HK-2 (cell line): ENCODE results near the gene SIRT2.
"Not testable (repeated sequence)": the region's sequence is repeated elsewhere in the genome, so short reads cannot be mapped to it uniquely, and the experiment has no call there.

Experiments
- DNase-seq: peaks from one replicate; pipeline ENCODE4 v3.0.0-alpha.2; 2018; ENCODE audit not compliant: unreplicated experiment

The SIRT2 gene

DNA sequence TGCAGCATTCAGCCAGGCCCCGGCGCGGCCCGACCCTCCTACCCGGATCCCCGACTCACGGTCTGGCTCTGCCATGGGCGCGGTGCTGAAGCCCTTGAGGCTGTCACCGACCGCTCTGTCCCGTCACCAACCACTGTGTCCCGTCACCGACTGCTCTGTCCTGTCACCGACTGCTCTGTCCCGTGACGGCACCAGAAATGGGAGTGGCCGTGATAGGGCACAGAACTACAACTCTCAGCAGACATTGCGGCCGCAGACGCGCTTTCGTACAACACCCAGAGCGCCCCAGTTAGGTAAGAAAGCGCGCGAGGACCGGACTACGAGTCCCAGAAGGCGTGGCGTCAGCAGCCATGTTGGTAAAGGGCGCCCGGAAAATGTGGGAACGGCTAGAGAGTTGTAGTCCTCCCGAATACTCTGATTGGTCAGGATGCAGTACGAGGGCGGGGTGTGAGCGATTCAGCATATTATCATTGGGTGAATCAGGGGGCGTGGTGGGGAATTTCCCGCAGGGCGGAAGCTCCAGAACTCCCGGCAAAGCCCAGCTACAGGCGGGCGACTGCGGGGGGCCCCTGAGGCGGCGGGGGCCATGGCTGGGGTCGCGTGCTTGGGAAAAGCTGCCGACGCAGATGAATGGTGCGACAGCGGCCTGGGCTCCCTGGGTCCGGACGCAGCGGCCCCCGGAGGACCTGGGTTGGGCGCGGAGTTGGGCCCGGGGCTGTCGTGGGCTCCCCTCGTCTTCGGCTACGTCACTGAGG lies at the start of gene SIRT2, which contains the start of gene NFKBIB:
Gene SIRT2, minus strand, starts transcription at position 172 of the 755 bp plus-strand sequence. Its CDS starts 97 bp downstream, at position 75.
Gene NFKBIB, plus strand, starts transcription at position 523 of the 755 bp plus-strand sequence. Its CDS starts 64 bp downstream, at position 587.
- DNase-seq, result peak; percentile 98

GRCh38 chr19:38946229-38947010 lies 47.0 kb upstream of the SIRT2 start:
- DNase-seq, result no peak

- DNase-seq, result no peak
These were observed 46.3 kb upstream of the SIRT2 start for GRCh38 chr19:38945562-38946228.

DNA sequence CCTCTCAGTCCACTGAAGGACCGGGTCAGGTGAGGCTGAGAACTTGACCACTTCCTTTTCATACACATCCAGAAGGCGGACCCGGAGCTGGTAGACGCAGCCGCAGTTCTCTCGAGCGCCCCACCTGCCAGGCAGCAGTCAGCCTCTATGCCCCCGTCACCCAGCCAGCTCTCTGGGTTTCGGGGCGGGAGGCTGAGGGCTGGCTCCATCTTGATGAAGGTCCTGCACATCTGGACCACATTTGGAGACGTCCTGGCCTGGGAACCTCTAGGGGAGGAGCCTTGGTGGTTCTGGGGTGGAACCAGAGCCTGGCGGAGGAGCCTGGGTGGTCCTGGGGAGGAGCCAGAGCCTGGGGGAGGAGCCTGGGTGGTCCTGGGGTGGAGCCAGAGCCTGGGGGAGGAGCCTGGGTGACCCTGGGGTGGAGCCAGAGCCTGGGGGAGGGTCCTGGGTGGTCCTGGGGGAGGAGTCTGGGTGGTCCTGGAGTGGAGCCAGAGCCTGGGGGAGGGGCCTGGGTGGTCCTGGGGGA lies 45.6 kb upstream of the SIRT2 start:
- no peak for DNase-seq

DNA sequence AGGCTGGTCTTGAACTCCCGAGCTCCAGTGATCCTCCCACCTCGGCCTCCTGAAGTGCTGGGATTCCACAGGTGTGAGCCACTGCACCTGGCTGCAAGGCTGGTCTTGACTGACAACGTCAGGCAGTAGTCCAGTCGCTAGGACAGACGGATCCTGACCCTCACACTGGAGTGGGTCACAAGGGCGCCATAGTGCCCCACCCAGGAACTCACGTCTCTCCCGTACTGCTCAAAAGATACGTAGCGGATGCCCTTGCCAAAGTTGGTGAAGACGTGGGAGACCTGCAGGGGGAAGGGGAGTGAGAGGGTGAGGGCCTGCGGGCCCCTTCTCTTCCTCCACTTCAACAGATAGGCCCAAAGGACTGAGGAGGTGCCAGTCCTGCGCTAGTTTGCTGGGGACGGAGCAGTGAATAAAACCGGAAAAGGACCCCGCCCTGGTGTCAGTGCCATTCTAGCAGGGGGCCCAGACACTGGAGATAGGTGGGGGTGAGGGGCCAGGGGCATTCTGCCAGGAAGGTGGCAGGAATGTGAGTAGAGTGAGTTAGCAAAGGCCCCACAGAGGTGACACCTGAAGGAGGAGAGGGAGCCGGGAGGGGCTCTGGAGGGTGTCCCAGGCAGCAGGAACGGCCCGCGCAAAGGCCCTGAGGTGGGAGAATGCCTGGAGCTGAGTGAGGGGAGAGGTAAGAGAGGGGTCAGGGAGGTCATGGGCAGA lies 43.2 kb upstream of the SIRT2 start:
- DNase-seq, result no peak

DNA sequence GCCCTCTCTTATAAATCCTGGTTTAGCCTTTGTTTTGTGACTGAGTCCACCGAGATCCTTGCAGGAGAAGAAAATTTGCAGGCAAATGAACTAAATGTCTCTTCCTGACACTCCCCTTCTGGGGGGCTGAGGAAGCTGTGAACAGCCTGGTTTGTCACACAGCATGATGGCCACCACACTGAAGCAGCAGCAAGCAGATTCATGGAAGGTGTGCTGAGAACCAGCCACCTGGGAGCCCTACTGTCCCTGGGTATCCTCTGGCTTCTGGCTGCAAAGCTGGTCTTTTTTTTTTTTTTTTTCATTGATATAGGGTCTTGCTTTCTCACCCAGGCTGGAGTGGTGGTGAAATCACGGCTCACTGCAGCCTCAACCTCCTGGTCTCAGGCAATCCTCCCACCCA lies 42.6 kb upstream of the SIRT2 start:
- no peak for DNase-seq

DNA sequence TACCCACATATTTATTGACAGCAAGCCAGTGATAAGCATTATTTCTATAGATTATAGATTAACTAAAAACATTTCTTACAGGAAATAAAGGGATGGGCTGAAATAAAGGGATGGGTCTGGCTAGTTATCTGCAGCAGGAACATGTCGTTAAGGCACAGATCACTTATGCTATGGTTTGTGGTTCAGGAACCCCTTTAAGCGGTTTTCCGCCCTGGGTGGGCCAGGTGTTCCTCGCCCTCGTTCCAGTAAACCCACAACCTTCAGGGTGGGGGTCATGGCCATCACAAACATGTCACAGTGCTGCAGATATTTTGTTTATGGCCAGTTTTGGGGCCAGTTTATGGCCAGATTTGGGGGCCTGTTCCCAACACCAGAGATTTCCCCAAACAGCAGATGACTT lies 42.0 kb upstream of the SIRT2 start:
- not testable (repeated sequence) for DNase-seq

GRCh38 chr19:38939957-38940356 lies 40.5 kb upstream of the SIRT2 start:
- DNase-seq, result no peak

GRCh38 chr19:38933544-38933943 lies 34.1 kb upstream of the SIRT2 start:
- no peak for DNase-seq

DNA sequence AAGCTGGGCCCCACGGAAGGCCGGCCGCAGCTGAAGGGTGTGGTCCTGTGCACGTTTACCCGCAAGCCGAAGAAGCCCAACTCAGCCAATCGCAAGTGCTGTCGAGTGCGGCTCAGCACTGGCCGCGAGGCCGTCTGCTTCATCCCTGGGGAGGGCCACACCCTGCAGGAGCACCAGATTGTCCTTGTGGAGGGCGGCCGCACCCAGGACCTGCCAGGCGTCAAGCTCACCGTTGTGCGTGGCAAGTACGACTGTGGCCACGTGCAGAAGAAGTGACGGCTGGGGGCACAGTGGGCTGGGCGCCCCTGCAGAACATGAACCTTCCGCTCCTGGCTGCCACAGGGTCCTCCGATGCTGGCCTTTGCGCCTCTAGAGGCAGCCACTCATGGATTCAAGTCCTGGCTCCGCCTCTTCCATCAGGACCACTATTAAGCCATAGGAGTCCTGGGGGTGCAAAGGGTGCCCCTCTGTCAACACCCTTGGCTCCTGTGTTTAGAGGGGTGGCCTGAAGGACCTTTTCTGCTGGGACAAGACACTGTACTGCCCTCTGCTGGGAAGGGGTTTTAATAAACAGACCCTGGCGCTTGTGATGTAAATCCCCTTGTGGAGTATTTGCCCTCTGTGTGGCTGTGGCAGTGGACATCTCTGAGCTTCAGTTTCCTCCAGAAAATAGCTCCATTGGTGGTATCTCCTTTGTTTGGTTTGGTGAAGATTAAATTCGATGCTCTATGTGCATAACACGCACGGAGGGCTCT lies 33.2 kb upstream of the SIRT2 start:
- DNase-seq, result no peak

- no peak for DNase-seq
These were observed 32.0 kb upstream of the SIRT2 start for GRCh38 chr19:38931521-38931793.

GRCh38 chr19:38930776-38931520 lies 31.5 kb upstream of the SIRT2 start, which contains the start of gene MRPS12:
Gene MRPS12 (plus strand): TSS chr19:38930944. CDS start chr19:38931295, 351 bp downstream.
- DNase-seq, result peak; percentile 99

- DNase-seq, result peak; percentile 95
These were observed 30.7 kb upstream of the SIRT2 start, which contains the start of gene SARS2 for GRCh38 chr19:38929929-38930775. Gene SARS2 (minus strand): TSS chr19:38930763. CDS start chr19:38930736, 27 bp downstream.

- DNase-seq, result no peak
These were observed 29.1 kb upstream of the SIRT2 start for GRCh38 chr19:38928391-38929001.

GRCh38 chr19:38924388-38924787 lies 25.0 kb upstream of the SIRT2 start:
- DNase-seq, result no peak

DNA sequence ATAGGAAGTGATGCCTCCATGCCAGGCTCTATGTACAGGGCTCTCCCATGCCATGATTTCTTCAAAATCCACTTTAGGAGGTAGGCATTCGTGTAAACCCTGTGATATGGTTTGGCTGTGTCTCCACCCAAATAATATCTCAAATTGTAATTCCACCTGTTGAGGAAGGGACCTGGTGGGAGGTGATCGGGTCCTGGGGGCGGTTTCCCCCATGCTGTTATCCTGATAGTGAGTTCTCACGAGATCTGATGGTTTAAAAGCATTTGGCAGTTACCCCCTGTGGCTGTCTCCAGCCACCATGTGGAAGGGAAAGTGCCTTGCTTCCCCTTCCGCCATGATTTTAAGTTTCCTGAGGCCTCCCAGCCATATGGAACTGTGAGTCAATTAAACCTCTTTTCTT lies 23.1 kb upstream of the SIRT2 start:
- no peak for DNase-seq

DNA sequence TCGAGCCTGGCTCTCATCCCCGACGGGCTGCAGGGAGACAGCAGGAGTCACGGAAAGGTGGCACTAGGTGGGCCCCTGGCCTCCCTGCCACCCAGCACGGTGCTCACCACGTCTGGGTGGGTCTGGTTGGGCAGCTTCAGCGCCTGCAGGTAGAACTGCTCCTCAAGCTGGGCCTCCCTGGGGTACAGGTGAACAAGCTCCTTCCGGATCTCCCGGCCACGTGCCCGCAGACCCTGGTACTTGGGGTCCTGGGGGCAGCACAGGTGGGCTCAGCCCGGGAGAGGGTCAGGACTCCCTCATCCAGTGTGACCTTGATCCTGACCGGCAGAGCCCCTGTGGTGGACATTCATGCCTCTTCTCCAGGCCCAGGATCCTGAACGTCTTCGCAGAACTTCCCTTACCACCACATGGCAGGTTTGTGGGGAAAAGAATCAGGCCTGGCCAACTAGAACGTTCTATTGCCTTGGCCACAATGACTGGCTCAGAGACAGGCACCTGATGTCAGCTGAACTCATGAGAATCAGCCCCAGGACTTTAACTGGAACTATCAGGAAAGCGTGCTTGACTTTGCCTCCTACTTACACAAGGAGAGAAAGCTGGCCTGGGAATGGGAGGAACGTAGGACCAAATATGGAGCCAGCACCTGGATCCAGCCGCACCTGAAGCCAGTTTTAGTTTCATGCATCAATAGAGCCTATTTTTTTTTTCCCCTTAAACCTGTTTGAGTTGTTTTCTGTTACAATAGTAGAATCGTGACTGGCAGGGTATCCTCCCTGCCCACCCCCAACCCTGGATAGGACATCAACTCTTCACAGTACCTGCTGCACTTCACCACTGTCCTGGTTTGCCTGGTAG lies 22.2 kb upstream of the SIRT2 start:
- no peak for DNase-seq
